Ovary (tissue), 3 donors: ENCODE data around the gene BRIP1.

Experiments
- CTCF ChIP-seq, 3 donors: fragments of 450-650 bp in 2 of 3; fragments of 200-600 bp in 1 of 3; IDR thresholded peaks; one replicate each; pipeline versions ENCODE4 v1.5.1 to v1.8.0; 2016 to 2022; ENCODE audit warnings: antibody characterized with exemption in 3 of 3, mild to moderate bottlenecking in 1 of 3
- EP300 ChIP-seq: sonication (generic); formaldehyde crosslinking; IDR thresholded peaks from one replicate; pipeline ENCODE4 v1.6.1; 2017; ENCODE audit warnings: antibody characterized with exemption
- donor health status: DM: no; HTN: no; CAD: no.

GRCh38 chr17:61689610-61690180, 173.6 kb downstream of the BRIP1 start:
- TF ChIP-seq CTCF (IDR thresholded peaks at IDR 0.05) (no peak), EP300 (no peak)
